GM23338 (cell line): ENCODE results near the gene AGFG2. TPM values are rescaled to one million over a fixed set of nuclear protein-coding genes. Genes with fewer than 3 reads are reported as not detected.

Experiments
- ATAC-seq: fragments of 200-7000 bp; cut with Tn5 transposase; 3 replicates; pipeline ENCODE4 v1.9.1; 2020
- DNase-seq: peaks from one replicate; pipeline ENCODE4 v3.0.0-alpha.2; 2015; ENCODE audit warnings: low spot score
- H2AFZ ChIP-seq: fragments of 200-600 bp; sonication (generic); 2 replicates; pipeline ENCODE4 v1.8.0; 2016; ENCODE audit warnings: antibody characterized with exemption, mild to moderate bottlenecking, moderate library complexity
- H3F3A ChIP-seq: fragments of 200-600 bp; sonication (generic); replicated peaks from 2 replicates; pipeline ENCODE4 v1.8.0; 2017; ENCODE audit warnings: antibody characterized with exemption, mixed run types, low read depth
- H3K27ac ChIP-seq: fragments of 200-600 bp; sonication (generic); 2 replicates; pipeline ENCODE4 v1.6.1; 2016; ENCODE audit warnings: low read depth
- H3K27me3 ChIP-seq: fragments of 200-600 bp; sonication (generic); 2 replicates; pipeline ENCODE4 v1.8.0; 2016; ENCODE audit warnings: mild to moderate bottlenecking, mixed run types, moderate library complexity; ENCODE audit not compliant: insufficient read depth
- H3K36me3 ChIP-seq: fragments of 200-600 bp; sonication (generic); 2 replicates; pipeline ENCODE4 v1.8.0; 2016; ENCODE audit warnings: mild to moderate bottlenecking; ENCODE audit not compliant: insufficient read depth
- H3K4me1 ChIP-seq: fragments of 200-600 bp; sonication (generic); 2 replicates; pipeline ENCODE4 v1.8.0; 2016; ENCODE audit warnings: mild to moderate bottlenecking, moderate library complexity; ENCODE audit not compliant: insufficient read depth
- H3K4me2 ChIP-seq: fragments of 200-600 bp; sonication (generic); 2 replicates; pipeline ENCODE4 v1.7.1; 2017; ENCODE audit warnings: mixed run types
- H3K4me3 ChIP-seq: fragments of 200-600 bp; sonication (generic); 2 replicates; pipeline ENCODE4 v1.6.1; 2016; ENCODE audit warnings: mixed run types
- H3K79me2 ChIP-seq: fragments of 200-600 bp; sonication (generic); replicated peaks from 2 replicates; pipeline ENCODE4 v1.8.0; 2017; ENCODE audit warnings: mild to moderate bottlenecking; ENCODE audit not compliant: insufficient read depth
- H3K9me2 ChIP-seq: fragments of 200-600 bp; sonication (generic); 2 replicates; pipeline ENCODE4 v1.8.0; 2017; ENCODE audit not compliant: insufficient read depth
- H4K20me1 ChIP-seq: fragments of 200-600 bp; sonication (generic); replicated peaks from 2 replicates; pipeline ENCODE4 v1.8.0; 2017; ENCODE audit warnings: mild to moderate bottlenecking; ENCODE audit not compliant: insufficient read depth
- H3K27ac Mint-ChIP-seq: 2 replicates; pipeline ENCODE4 v1.8.0; 2020; ENCODE audit warnings: inconsistent platforms, mild to moderate bottlenecking, moderate library complexity, mixed read lengths
- H3K27me3 Mint-ChIP-seq: 3 replicates; pipeline ENCODE4 v1.8.0; 2022; ENCODE audit warnings: low read depth, mild to moderate bottlenecking, moderate library complexity, mixed read lengths, inconsistent platforms; ENCODE audit not compliant: insufficient read depth, poor library complexity
- H3K36me3 Mint-ChIP-seq: 3 replicates; pipeline ENCODE4 v1.8.0; 2021; ENCODE audit warnings: low read depth, mild to moderate bottlenecking, inconsistent platforms, moderate library complexity, mixed read lengths
- H3K4me1 Mint-ChIP-seq: 3 replicates; pipeline ENCODE4 v1.8.0; 2020; ENCODE audit warnings: mild to moderate bottlenecking, inconsistent platforms, mixed read lengths
- H3K4me3 Mint-ChIP-seq: 3 replicates; pipeline ENCODE4 v1.8.0; 2021; ENCODE audit warnings: moderate library complexity, mild to moderate bottlenecking, inconsistent platforms, mixed read lengths
- H3K9me3 Mint-ChIP-seq: 3 replicates; pipeline ENCODE4 v1.8.0; 2020; ENCODE audit warnings: moderate library complexity, mild to moderate bottlenecking, inconsistent platforms, mixed read lengths
- CREB1 ChIP-seq: fragments of 250-450 bp; sonication (Bioruptor Pico); IDR thresholded peaks from 2 replicates; pipeline ENCODE4 v1.5.0; 2020; ENCODE audit warnings: low read depth, mild to moderate bottlenecking, moderate library complexity
- CTCF ChIP-seq, 2 experiments: fragments of 200-600 bp in 1 of 2; sonication (generic) in 1 of 2; conservative IDR thresholded peaks; 2 replicates each; pipeline versions ENCODE4 v1.5.1 to v1.6.1; 2016 to 2017; ENCODE audit warnings: antibody characterized with exemption in 2 of 2, low read depth in 2 of 2, mild to moderate bottlenecking in 2 of 2, moderate library complexity in 1 of 2
- ETS1 ChIP-seq: IDR thresholded peaks from 2 replicates; pipeline ENCODE4 v1.6.1; 2016; ENCODE audit warnings: antibody characterized with exemption
- EZH2 ChIP-seq: fragments of 200-600 bp; sonication (generic); IDR thresholded peaks from one replicate; pipeline ENCODE4 v1.8.0; 2017; ENCODE audit warnings: antibody characterized with exemption, mild to moderate bottlenecking, low read depth; ENCODE audit not compliant: unreplicated experiment
- EZH2phosphoT487 ChIP-seq: fragments of 200-600 bp; sonication (generic); IDR thresholded peaks from one replicate; pipeline ENCODE4 v1.8.1; 2018; ENCODE audit warnings: antibody characterized with exemption; ENCODE audit not compliant: unreplicated experiment
- JUNB ChIP-seq: IDR thresholded peaks from one replicate; pipeline ENCODE4 v1.6.1; 2016; ENCODE audit warnings: antibody characterized with exemption; ENCODE audit not compliant: unreplicated experiment
- REST ChIP-seq: IDR thresholded peaks from one replicate; pipeline ENCODE4 v1.6.1; 2018; ENCODE audit warnings: antibody characterized with exemption; ENCODE audit not compliant: unreplicated experiment
- ZNF114 ChIP-seq: fragments of 250-450 bp; sonication (Bioruptor Pico); IDR thresholded peaks from 2 replicates; pipeline ENCODE4 v1.5.0; 2020; ENCODE audit warnings: mild to moderate bottlenecking, moderate library complexity
- polyA plus RNA-seq: library from polyadenylated mRNA; unstranded; fragments of >200 nt; fragmentation: Nextera tagmentation; extraction: Ambion mirVana; gene quantifications from 2 replicates; pipeline ENCODE4 v1.2.1, GENCODE V29; 2016
- total RNA-seq: library from RNA; depleted of rRNA; stranded (reverse); fragments of >200 nt; shearing (Covaris generic); gene quantifications from 2 replicates; pipeline ENCODE4 v1.2.3, GENCODE V29; 2014

AGFG2 gene
- total and polyA plus RNA-seq, 2 experiments from 2014 or later, result 2.3 to 8.9 TPM

GRCh38 chr7:100572281-100572948 is 33.4 kb downstream of the AGFG2 start (continued):
- no peak for TF ChIP-seq ETS1
- no peak for TF ChIP-seq ZNF114 (CRISPR knock-in tag)
- TF ChIP-seq REST, result no peak
- TF ChIP-seq EZH2, result no peak
- TF ChIP-seq CTCF (conservative IDR thresholded peaks at IDR 0.05; ENCODE audit: low read depth in 2 of 2), result no peak; a peak in 1 of 4 replicates
- no peak for TF ChIP-seq EZH2phosphoT487
- TF ChIP-seq CREB1 (CRISPR knock-in tag), result no peak

GRCh38 chr7:100572949-100573675 is 34.1 kb downstream of the AGFG2 start:
- Histone ChIP-seq H3K79me2 (no peaks in the 10 kb centered on the region), H3K36me3 (peaks cover 5% of the 10 kb centered on the region; the same call in 1 of the 2 replicates), H3K27me3 (peaks cover 13% of the 10 kb centered on the region; the same call in 1 of the 2 replicates), H4K20me1 (no peaks in the 10 kb centered on the region), H3K27ac (no peak overlapping the region), H3K9me2 (no peaks in the 10 kb centered on the region), H3K4me1 (peaks cover 29% of the 10 kb centered on the region), H3K4me3 (no peak overlapping the region), H3K4me2 (no peak overlapping the region), H2AFZ (no peak overlapping the region), H3F3A (peaks cover 12% of the 10 kb centered on the region; the same call in 1 of the 2 replicates)
- Mint-ChIP-seq H3K4me3 (no peak overlapping the region), H3K9me3 (no peaks in the 10 kb centered on the region), H3K4me1 (peaks cover 29% of the 10 kb centered on the region), H3K27me3 (peaks cover 36% of the 10 kb centered on the region), H3K36me3 (peaks cover 12% of the 10 kb centered on the region), H3K27ac (no peak overlapping the region)
- DNase-seq (no peak), ATAC-seq (no peak)
- TF ChIP-seq CTCF (conservative IDR thresholded peaks at IDR 0.05; ENCODE audit: low read depth in 2 of 2) (no peak), CREB1 (CRISPR knock-in tag) (no peak), ZNF114 (CRISPR knock-in tag) (no peak), REST (no peak), JUNB (no peak)
